Measurements from ENCODE around the gene SPEM2.

DNA sequence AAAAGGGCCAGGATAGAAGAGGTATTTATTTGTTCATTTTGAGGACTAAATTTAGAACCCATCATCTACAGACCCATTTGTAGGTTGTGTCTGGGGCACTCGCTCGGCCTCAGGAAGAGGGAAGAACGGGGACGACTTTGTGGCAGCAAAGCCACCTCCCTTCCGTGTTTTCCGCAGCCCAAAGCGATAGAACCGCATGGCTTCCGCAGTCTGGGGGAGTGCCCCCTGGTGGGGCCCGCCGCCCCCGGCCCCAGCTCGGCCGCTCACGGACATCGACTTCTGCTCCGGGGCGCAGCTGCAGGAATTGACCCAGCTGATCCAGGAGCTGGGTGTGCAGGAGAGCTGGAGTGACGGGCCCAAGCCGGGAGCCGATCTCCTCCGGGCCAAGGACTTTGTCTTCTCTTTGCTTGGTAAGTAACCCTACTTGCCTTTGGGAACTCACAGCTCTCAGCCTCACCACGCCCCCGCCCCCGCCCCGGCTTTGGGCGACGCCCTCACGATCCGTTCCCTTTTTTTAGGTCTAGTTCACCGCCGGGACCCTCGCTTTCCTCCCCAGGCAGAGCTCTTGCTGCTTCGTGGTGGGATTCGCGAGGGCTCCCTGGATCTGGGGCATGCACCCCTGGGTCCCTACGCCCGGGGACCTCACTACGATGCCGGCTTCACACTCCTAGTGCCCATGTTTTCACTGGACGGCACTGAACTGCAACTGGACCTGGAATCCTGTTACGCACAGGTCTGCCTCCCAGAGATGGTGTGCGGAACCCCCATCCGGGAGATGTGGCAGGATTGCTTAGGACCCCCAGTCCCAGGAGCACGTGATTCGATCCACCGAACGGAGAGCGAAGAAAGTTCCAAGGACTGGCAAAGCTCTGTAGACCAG is 10.5 kb downstream of the SPEM2 start:
- no peak for TF ChIP-seq TAF1 (conservative IDR thresholded peaks at IDR 0.05)
- TF ChIP-seq GABPA (IDR thresholded peaks at IDR 0.05 in 1 of 2, conservative IDR thresholded peaks at IDR 0.05 in 1 of 2), result no peak
- TF ChIP-seq, protein P1, sequence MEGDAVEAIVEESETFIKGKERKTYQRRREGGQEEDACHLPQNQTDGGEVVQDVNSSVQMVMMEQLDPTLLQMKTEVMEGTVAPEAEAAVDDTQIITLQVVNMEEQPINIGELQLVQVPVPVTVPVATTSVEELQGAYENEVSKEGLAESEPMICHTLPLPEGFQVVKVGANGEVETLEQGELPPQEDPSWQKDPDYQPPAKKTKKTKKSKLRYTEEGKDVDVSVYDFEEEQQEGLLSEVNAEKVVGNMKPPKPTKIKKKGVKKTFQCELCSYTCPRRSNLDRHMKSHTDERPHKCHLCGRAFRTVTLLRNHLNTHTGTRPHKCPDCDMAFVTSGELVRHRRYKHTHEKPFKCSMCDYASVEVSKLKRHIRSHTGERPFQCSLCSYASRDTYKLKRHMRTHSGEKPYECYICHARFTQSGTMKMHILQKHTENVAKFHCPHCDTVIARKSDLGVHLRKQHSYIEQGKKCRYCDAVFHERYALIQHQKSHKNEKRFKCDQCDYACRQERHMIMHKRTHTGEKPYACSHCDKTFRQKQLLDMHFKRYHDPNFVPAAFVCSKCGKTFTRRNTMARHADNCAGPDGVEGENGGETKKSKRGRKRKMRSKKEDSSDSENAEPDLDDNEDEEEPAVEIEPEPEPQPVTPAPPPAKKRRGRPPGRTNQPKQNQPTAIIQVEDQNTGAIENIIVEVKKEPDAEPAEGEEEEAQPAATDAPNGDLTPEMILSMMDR (IDR thresholded peaks at IDR 0.05; ENCODE audit: low read depth, low read length, missing input control), result no peak
- TF ChIP-seq, protein P2, sequence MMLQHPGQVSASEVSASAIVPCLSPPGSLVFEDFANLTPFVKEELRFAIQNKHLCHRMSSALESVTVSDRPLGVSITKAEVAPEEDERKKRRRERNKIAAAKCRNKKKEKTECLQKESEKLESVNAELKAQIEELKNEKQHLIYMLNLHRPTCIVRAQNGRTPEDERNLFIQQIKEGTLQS (IDR thresholded peaks at IDR 0.05), result no peak
- TF ChIP-seq, protein P3, sequence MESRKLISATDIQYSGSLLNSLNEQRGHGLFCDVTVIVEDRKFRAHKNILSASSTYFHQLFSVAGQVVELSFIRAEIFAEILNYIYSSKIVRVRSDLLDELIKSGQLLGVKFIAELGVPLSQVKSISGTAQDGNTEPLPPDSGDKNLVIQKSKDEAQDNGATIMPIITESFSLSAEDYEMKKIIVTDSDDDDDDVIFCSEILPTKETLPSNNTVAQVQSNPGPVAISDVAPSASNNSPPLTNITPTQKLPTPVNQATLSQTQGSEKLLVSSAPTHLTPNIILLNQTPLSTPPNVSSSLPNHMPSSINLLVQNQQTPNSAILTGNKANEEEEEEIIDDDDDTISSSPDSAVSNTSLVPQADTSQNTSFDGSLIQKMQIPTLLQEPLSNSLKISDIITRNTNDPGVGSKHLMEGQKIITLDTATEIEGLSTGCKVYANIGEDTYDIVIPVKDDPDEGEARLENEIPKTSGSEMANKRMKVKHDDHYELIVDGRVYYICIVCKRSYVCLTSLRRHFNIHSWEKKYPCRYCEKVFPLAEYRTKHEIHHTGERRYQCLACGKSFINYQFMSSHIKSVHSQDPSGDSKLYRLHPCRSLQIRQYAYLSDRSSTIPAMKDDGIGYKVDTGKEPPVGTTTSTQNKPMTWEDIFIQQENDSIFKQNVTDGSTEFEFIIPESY (IDR thresholded peaks at IDR 0.05), result no peak
- no peak for TF ChIP-seq RAD21 (IDR thresholded peaks at IDR 0.05)
